Cardiac fibroblast (primary cell): Measurements from ENCODE around the gene ZSWIM9.
"Not testable (repeated sequence)": the region's sequence is repeated elsewhere in the genome, so short reads cannot be mapped to it uniquely, and the experiment has no call there.

Source experiments
- DNase-seq, 2 donors: peaks; one replicate each; pipeline versions ENCODE4 v3.0.0 to v3.0.0-alpha.2; 2010; ENCODE audit warnings: low read depth in 2 of 2
- H3K4me3 ChIP-seq, 2 donors: replicated peaks in 1 of 2; 1 replicate in 1 of 2; 2 replicates in 1 of 2; pipeline ENCODE4 v1.5.1; 2011; ENCODE audit warnings: low read depth in 2 of 2, low read length in 2 of 2, mild to moderate bottlenecking in 2 of 2, moderate library complexity in 1 of 2
- CTCF ChIP-seq: IDR thresholded peaks from one replicate; pipeline ENCODE4 v1.5.1; 2011; ENCODE audit warnings: low read depth, mild to moderate bottlenecking, low read length, inconsistent platforms

The ZSWIM9 gene

GRCh38 chr19:48230555-48231129 is 60.2 kb downstream of the ZSWIM9 start:
- no peak for DNase-seq
- no peak overlapping the region for H3K4me3 ChIP-seq
- TF ChIP-seq CTCF: no peak

- TF ChIP-seq CTCF: no peak
- no peak for DNase-seq
- H3K4me3 ChIP-seq: no peak overlapping the region
Measured at GRCh38 chr19:48237057-48237456, 66.6 kb downstream of the ZSWIM9 start.

- no peak for TF ChIP-seq CTCF
Measured at GRCh38 chr19:48239120-48239519, 68.6 kb downstream of the ZSWIM9 start.

GRCh38 chr19:48239582-48240141 is 69.2 kb downstream of the ZSWIM9 start:
- H3K4me3 ChIP-seq: no peak overlapping the region
- DNase-seq: peak in 1 of 2 donors; percentile 44
- no peak for TF ChIP-seq CTCF

More at GRCh38 chr19:48239120-48239519, 68.6 kb downstream of the ZSWIM9 start:
- H3K4me3 ChIP-seq: no peak overlapping the region
- no peak for DNase-seq

GRCh38 chr19:48241771-48242170 is 71.3 kb downstream of the ZSWIM9 start:
- DNase-seq: not testable (repeated sequence)

GRCh38 chr19:48244281-48244680 is 73.8 kb downstream of the ZSWIM9 start:
- no peak overlapping the region for H3K4me3 ChIP-seq
- DNase-seq: peak; percentile 28 to 58
- no peak for TF ChIP-seq CTCF

More at GRCh38 chr19:48241771-48242170, 71.3 kb downstream of the ZSWIM9 start:
- H3K4me3 ChIP-seq: not testable (repeated sequence)

GRCh38 chr19:48246101-48246500 is 75.6 kb downstream of the ZSWIM9 start:
- H3K4me3 ChIP-seq: no peak overlapping the region
- DNase-seq: no peak
- no peak for TF ChIP-seq CTCF
